Lung (tissue), 13 donors: ENCODE data around the gene SNX5. TPM values are rescaled to one million over a fixed set of nuclear protein-coding genes. Genes with fewer than 3 reads are reported as not detected.

ENCODE experiments used
- ATAC-seq: fragments of 200-7000 bp; cut with Tn5 transposase; one replicate; pipeline ENCODE4 v1.9.1; 2020; ENCODE audit warnings: moderate number of reproducible peaks; ENCODE audit not compliant: insufficient read depth, low FRiP score
- DNase-seq, 3 donors: peaks; one replicate each; pipeline ENCODE4 v3.0.0-alpha.2; 2013 to 2017
- H3K27ac ChIP-seq, 2 donors: one replicate each; pipeline ENCODE4 v1.5.1; 2013; ENCODE audit warnings: mild to moderate bottlenecking in 2 of 2, moderate library complexity in 2 of 2, control low read depth in 1 of 2, inconsistent platforms in 1 of 2, low read depth in 1 of 2, low read length in 1 of 2
- H3K27me3 ChIP-seq, 3 donors: one replicate each; pipeline ENCODE4 v1.5.1; 2013; ENCODE audit warnings: low read length in 2 of 3; ENCODE audit not compliant: control insufficient read depth in 3 of 3, insufficient read depth in 3 of 3
- H3K36me3 ChIP-seq, 4 donors: one replicate each; pipeline ENCODE4 v1.5.1; 2013; ENCODE audit warnings: low read length in 4 of 4, mild to moderate bottlenecking in 1 of 4, moderate library complexity in 1 of 4; ENCODE audit not compliant: control insufficient read depth in 4 of 4, insufficient read depth in 4 of 4
- H3K4me1 ChIP-seq, 5 donors: one replicate each; pipeline ENCODE4 v1.5.1; 2013; ENCODE audit warnings: low read length in 5 of 5, mild to moderate bottlenecking in 2 of 5, moderate library complexity in 1 of 5; ENCODE audit not compliant: control insufficient read depth in 5 of 5, insufficient read depth in 5 of 5
- H3K4me3 ChIP-seq: one replicate; pipeline ENCODE4 v1.5.1; 2013; ENCODE audit warnings: mild to moderate bottlenecking, control low read depth, moderate library complexity
- H3K9ac ChIP-seq, 2 donors: one replicate each; pipeline ENCODE4 v1.5.1; 2013; ENCODE audit warnings: low read length in 2 of 2, control low read depth in 1 of 2; ENCODE audit not compliant: insufficient read depth in 1 of 2
- H3K9me3 ChIP-seq, 4 donors: one replicate each; pipeline ENCODE4 v1.5.1; 2013; ENCODE audit warnings: low read length in 3 of 4, mild to moderate bottlenecking in 1 of 4, moderate library complexity in 1 of 4; ENCODE audit not compliant: control insufficient read depth in 4 of 4, insufficient read depth in 3 of 4
- CTCF ChIP-seq: IDR thresholded peaks from 2 replicates; pipeline ENCODE4 v1.5.1; 2012; ENCODE audit warnings: mild to moderate bottlenecking; ENCODE audit errors: control extremely low read depth, extremely low read depth
- WGBS, 2 donors: extraction: QIAGEN DNeasy Blood & Tissue Kit; methylation state at CpG; one replicate each; pipeline ENCODE4 v1.1.7; 2013; 5-methylcytosine and 5-hydroxymethylcytosine counted together
- polyA plus RNA-seq, 2 donors: library from polyadenylated mRNA; stranded (reverse); fragments of 200-250 nt; gene quantifications; one replicate each; pipeline ENCODE4 v1.2.1, GENCODE V29; 2013
- small RNA-seq: library from RNA; depleted of rRNA; stranded (forward); fragments of <200 nt; gene quantifications from one replicate; pipeline ENCODE3, GENCODE V24; 2014; ENCODE audit warnings: low replicate concordance
- total RNA-seq, 2 donors: library from RNA; depleted of rRNA in 1 of 2; stranded (reverse); fragments of >200 nt in 1 of 2; gene quantifications; one replicate each; pipeline ENCODE4 v1.2.1, GENCODE V29; 2014 to 2021
- donor health status: control.
- donor health status: control.
- donor health status: Bipolar disorder and iron deficiency.
- donor health status: healthy.
- donor health status: DM: yes; HTN: yes; CAD: no.

The SNX5 gene
- total and polyA plus RNA-seq, 4 donors, result 66.6 to 194 (median 86.7) TPM

DNA sequence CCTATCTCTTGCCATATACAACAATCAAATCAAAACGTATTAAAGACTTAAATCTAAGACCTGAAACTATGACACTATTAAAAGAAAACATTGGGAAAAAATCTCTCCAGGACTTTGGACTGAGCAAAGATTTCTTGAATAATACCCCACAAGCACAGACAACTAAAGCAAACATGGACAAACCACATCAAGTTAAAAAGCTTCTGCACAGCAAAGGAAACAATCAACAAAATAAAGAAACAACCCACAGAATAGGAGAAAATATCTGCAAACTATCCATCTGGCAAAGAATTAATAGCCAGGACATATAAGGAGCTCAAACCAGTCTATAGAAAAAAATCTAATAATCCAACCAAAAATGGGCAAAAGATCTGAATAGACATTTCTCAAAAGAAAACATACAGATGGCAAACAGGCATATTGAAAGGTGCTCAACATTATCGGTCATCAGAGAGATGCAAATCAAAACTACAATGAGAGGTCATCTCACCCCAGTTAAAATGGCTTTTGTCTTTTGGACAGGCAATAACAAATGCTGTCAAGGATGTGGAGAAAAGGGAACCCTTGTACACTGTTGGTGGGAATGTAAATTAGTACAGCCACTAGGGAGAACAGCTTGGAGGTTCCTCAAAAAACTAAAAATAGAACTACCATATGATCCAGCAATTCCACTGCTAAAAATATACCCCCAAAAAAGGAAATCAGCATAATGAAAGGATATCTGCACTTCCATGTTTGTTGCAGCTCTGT lies 76.2 kb downstream of the SNX5 start:
- no peak for TF ChIP-seq CTCF
- DNase-seq (no peak), ATAC-seq (no peak)
- 75 to 90% methylated on average over 2 of the region's 2 CpGs for WGBS, 2 donors
- Histone ChIP-seq H3K4me1 (peaks cover 0 to 19% (median 3%) of the 10 kb centered on the region in 5 donors), H3K36me3 (no peaks in the 10 kb centered on the region), H3K27ac (no peak overlapping the region), H3K4me3 (no peak overlapping the region), H3K9ac (no peak overlapping the region), H3K9me3 (peaks cover 0 to 5% (median 2%) of the 10 kb centered on the region in 4 donors), H3K27me3 (no peaks in the 10 kb centered on the region)

Small RNA genes within 50 kb of the gene (small RNA-seq; reads per million reads assigned to genes)
- gene RNU6-192P (not detected), gene SNORD17 (1,081 reads per million, percentile 99 among the genes with 10 or more reads in this experiment)

Other genes starting within 250 kb of the SNX5 start
- gene MGME1, start 224 bp upstream of the SNX5 start, total RNA-seq, result 10 to 100 TPM; 10.1 to 19.1 TPM
- gene MGME1, start 224 bp upstream of the SNX5 start, polyA plus RNA-seq, result 10 to 100 TPM; 11.0 to 11.9 TPM
- 10 to 100 TPM in 1 of 2 donors, 1 to 10 TPM in 1; 7.8 to 11.2 TPM for gene OVOL2, start 89.1 kb upstream of the SNX5 start, total RNA-seq
- 1 to 10 TPM; 2.7 to 6.7 TPM for gene OVOL2, start 89.1 kb upstream of the SNX5 start, polyA plus RNA-seq
- gene KAT14, start 169.1 kb upstream of the SNX5 start, total RNA-seq, result 10 to 100 TPM; 11.4 to 12.9 TPM
- 1 to 10 TPM; 5.3 to 5.9 TPM for gene KAT14, start 169.1 kb upstream of the SNX5 start, polyA plus RNA-seq
- 10 to 100 TPM in 1 of 2 donors, 1 to 10 TPM in 1; 8.9 to 11.4 TPM for gene PET117, start 169.1 kb upstream of the SNX5 start, total RNA-seq
- gene PET117, start 169.1 kb upstream of the SNX5 start, polyA plus RNA-seq, result 10 to 100 TPM; 12.5 to 13.5 TPM